GM18951 (cell line): ENCODE measurements around the gene UBA3.

ENCODE experiments used
- POLR2A ChIP-seq: IDR thresholded peaks from 4 replicates; pipeline ENCODE4 v1.6.1; 2011; ENCODE audit warnings: mild to moderate bottlenecking; ENCODE audit not compliant: insufficient read length, insufficient read depth; ENCODE audit errors: extremely low read depth
- in situ Hi-C: fragments of 300-500 bp; cut with MboI; formaldehyde crosslinking; loops from one replicate; pipeline ENCODE4 v1.12.0; 2022; ENCODE audit warnings: low sequenced_read_pairs, mixed read lengths, inconsistent platforms; ENCODE audit not compliant: unreplicated experiment

Gene UBA3

DNA sequence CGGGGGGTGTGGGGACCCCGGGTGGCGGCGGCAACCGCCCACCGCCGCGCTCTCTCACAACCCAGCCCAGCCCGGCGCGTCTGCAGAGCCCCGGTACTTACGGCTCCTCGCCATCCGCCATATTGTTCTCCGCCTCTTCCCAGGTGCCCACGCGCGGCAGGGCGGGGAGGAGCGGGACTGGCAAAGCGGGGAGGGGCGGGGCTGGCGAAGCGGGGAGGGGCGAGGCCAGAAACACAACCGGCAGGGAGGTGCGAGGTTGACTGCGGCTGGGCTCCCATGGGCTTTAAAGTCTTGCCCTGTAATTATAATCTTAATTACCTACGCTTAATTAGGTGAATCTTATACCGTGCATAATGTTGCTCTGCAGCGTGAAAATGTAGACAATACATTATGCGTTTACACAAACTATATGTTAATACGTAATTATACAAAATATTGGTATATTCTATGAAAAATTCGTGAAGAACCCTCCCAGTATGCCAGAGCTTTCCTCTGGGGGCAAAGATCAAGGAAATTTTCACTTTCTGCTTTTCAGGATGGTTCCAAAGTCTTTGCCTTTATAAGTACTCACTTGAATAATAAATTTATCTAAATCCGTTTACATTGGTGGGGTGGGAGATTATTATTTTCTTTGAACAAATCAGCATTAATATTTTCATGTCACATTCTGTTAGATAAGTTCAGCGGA is at the start of gene UBA3:
TSS of gene UBA3 (minus strand) at position 133 of the 688 bp plus-strand sequence. CDS start at position 121, 12 bp downstream.
- in situ Hi-C loops, result no loop called here
- peak; percentile 86 for TF ChIP-seq POLR2A

DNA sequence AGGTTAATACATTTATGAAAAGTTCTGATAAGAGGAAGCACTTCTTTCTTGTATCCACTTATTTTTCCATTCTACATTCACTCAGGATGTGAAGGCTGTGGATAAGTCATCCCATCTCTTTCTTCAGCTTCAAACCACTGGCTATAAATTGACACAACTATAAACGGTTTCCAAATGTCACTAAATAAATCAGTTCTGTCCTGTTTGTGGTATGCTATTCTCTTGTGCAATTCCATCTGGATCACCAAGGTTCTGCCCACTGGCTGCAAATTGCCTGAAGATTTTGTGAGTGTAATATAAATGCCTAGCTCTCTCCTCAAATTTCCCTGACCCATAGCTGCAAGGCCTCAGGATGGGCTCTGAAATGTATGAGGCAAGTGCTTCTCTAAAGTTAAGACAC is 49.4 kb upstream of the UBA3 start:
- no peak for TF ChIP-seq POLR2A
- in situ Hi-C loops, result no loop called here

DNA sequence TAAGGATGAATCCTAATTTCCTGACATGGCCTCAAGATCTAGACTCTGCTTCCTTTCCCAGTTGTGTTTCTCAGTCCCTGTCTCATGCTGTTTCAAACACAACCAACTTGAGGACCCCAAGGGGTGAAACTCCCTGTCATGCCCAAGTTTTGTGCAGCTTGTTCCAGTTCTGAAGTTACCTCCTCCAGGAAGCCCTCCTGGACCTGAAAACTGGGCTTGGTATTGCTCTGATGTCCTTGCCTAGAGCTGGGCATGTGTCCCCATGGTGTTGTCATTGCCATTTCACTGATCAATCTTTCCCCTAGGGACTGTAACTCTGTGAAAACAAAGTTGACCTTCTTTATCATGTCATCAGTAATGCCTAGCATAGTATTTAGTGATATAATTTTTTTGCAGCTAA is 48.3 kb upstream of the UBA3 start:
- TF ChIP-seq POLR2A, result no peak
- in situ Hi-C loops, result no loop called here

- no peak for TF ChIP-seq POLR2A
- in situ Hi-C loops, result no loop called here
Observed at GRCh38 chr3:69126999-69127398, 46.8 kb upstream of the UBA3 start.

DNA sequence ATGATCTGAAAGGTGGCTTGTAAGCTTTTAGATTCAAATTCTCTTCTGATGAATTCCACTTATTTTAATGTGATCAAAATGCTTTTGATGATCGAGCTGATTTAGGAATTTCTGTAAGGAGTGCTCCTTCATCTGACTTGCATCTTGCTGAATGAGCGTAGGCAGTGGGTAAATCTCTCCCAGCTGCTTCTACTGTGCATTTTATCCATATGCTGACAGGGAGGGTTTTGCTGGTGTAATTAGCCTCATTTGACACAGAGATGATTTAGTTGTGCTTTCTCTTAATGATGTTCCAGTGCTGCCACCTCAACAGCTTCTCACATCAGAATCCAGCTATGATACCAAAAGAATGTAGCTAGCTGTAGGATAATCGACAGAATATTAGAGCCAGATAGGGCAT is 46.1 kb upstream of the UBA3 start:
- no peak for TF ChIP-seq POLR2A
- in situ Hi-C loops, result no loop called here

DNA sequence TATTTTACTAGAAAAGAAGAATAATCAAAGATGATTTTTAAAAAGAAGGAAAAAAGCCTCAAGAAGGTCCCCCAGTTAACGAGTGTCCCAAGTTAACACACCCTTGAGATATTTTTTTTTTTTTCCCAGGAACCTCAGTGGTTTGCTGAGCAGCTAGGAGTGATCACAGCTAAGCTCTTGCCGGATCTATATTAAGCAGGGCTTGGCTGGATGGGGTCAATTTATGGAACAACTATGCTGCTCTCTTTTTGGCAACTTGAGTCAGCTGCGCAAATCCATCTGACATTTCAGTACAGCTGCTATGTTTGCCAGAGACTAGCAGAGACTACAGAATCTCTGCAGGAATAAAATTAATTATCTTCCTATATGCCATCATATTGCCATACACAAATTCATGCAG is 42.2 kb upstream of the UBA3 start, which contains the start of gene LMOD3:
TSS of gene LMOD3 (minus strand) at position 193 of the 400 bp plus-strand sequence. CDS start 209 bp downstream, outside the sequence.
- TF ChIP-seq POLR2A, result no peak
- in situ Hi-C loops, result no loop called here

GRCh38 chr3:69121950-69122349 is 41.8 kb upstream of the UBA3 start:
- no peak for TF ChIP-seq POLR2A
- in situ Hi-C loops, result no loop called here

GRCh38 chr3:69121513-69121912 is 41.3 kb upstream of the UBA3 start:
- no peak for TF ChIP-seq POLR2A
- in situ Hi-C loops, result no loop called here

DNA sequence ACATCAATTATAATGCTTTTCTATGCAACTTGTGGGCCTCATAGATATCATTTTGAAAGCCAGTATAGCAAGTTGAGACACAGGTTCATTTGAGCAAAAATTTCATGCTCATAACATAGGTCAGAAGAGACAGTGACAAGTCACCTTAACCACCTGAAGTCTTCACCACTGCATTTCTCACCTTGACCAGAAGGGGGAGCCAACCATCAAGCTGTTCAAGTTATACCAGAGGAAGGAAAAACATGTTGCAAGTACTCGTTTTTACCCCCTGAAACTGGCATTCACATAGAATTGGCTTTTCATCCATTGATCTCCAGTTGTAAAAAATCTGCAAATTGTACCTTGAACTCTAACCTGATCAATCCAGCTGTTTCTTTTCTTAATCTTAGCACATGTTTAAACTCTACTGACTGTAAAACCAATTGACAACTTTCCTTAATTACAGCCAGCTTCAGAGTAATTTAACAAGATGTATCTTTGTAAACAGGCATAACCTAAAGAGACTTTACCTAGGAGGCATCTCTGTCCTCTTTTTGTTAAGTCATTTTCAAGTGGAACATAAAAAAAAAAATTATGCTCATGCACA is 40.8 kb upstream of the UBA3 start:
- in situ Hi-C loops, result no loop called here
- TF ChIP-seq POLR2A, result no peak

- TF ChIP-seq POLR2A, result no peak
- in situ Hi-C loops, result no loop called here
Observed at GRCh38 chr3:69119681-69120080, 39.5 kb upstream of the UBA3 start.

GRCh38 chr3:69119138-69119537 is 39.0 kb upstream of the UBA3 start:
- in situ Hi-C loops, result no loop called here
- no peak for TF ChIP-seq POLR2A

GRCh38 chr3:69118555-69118954 is 38.4 kb upstream of the UBA3 start:
- TF ChIP-seq POLR2A, result no peak
- in situ Hi-C loops, result no loop called here

GRCh38 chr3:69116897-69117296 is 36.7 kb upstream of the UBA3 start:
- in situ Hi-C loops, result no loop called here
- no peak for TF ChIP-seq POLR2A

DNA sequence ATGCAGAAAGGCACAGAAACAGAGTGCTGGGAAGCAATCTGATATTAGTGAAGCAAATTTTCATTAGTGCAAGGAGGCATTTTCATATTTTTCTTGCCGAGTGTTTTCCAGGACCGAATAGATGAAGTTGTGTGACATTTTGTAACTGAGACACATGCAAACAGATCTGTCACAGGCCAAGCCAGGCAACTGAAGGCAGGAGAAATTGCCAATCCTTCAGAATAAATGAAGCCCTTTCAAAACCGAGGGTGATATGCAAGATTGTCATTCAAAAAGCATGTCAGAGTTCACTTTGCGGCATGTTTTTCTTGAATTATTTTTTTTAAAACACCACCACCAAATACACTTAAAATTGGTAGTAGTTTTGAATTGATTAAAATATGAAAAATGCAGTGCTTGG is 36.0 kb upstream of the UBA3 start:
- TF ChIP-seq POLR2A, result no peak
- in situ Hi-C loops, result no loop called here
